GM19468 (cell line): ENCODE results near the gene ZBTB37.
"Not testable (repeated sequence)": the region's sequence is repeated elsewhere in the genome, so short reads cannot be mapped to it uniquely, and the experiment has no call there.

Experiments used
- ATAC-seq: cut with Tn5 transposase; IDR thresholded peaks from one replicate; pipeline ENCODE4 v1.9.1; 2021; ENCODE audit warnings: mild to moderate bottlenecking, moderate library complexity, moderate number of reproducible peaks; ENCODE audit not compliant: unreplicated experiment; ENCODE audit errors: extremely low read depth

Gene ZBTB37

DNA sequence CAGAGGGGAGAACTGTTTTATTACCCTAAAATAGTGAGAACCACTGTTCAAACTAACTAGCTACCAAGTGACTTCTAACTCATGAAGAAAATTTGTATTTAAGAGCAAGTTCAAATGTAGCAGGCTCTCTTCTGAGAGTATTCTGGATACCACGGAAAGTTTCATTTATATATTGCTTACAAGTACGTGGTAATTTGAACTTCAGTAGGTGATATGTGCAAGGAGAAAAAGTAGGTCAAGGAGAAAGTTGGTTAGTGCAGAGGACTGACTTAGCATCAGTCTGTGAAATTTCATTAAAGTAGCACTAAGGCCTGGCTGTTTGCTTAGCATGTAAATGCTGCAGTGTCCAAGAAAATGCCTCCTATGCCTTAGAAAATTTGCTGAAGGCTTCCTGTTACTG lies 32.2 kb downstream of the ZBTB37 start:
- ATAC-seq = no peak

DNA sequence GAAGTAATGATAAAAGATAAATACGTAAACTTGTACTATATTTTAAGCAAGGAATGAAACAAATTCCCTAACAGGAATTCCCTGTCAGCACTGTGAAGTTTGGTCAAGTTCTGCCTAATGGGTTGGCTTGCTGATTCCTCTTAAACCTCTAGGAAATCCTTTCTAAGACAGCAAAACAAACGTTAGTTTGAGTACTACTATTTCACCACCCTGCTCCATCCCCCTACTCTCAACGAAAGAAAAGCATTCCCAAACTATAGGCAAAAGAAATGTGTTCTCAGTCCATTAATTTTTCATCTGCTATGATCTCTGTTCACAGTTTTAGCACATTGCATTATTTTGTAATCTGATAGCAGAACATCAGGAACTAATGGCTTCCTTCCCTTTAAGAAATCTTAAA lies 32.8 kb downstream of the ZBTB37 start:
- ATAC-seq = no peak

DNA sequence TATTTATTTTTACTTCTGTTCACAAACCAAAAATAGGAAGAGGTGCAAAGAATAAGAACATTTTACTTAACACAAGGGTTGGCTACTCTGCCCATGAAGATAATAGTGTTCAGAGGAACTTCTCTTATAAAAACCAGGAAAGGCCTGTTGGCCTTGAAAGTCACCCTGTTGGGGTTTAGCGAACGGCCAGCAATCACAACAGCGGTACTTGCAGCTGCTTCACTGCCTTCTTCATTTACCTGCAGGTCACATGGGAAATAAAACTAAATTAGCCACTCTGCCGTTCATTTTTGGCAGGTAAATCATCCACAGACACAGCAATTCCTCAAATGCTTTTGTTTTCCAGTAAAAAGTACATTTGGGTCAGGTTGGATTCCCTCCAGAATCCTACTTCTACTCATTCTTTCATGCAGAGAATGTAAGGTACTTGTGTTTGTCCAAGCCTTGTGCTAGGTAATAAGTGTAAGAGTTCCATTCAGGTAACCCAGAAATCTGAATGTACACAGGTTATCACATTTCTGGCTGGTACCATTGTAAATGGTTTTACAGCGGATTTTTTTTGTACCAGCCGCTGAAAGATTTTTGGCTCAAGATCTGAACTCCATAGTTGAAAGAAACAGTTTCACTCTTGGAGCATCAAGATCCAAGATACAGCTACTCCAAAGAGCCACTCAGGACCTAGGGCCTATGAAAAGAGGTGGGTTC lies 35.8 kb downstream of the ZBTB37 start:
- ATAC-seq = no peak

DNA sequence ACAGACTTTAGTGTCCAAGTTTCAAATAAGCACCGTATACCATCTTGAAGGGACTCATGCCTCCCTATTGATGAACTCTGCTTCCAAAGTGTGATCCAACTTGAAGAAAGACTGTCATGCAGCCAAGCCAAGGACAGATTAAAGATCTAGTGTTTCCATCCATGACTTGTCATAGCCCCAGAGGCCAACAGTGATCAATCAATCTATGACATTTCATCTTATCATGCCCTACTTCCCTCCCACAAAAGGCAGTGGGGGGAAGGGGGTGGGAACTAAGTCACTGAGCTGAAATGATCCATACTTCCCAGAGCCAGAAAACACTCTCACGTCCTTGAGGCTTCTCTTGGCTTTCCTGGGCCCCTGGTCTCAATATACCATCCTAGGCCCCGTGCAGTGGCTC lies 44.9 kb downstream of the ZBTB37 start:
- no peak for ATAC-seq

GRCh38 chr1:173914366-173914871 lies 46.2 kb downstream of the ZBTB37 start:
- no peak for ATAC-seq

GRCh38 chr1:173915596-173915995 lies 47.4 kb downstream of the ZBTB37 start:
- no peak for ATAC-seq

DNA sequence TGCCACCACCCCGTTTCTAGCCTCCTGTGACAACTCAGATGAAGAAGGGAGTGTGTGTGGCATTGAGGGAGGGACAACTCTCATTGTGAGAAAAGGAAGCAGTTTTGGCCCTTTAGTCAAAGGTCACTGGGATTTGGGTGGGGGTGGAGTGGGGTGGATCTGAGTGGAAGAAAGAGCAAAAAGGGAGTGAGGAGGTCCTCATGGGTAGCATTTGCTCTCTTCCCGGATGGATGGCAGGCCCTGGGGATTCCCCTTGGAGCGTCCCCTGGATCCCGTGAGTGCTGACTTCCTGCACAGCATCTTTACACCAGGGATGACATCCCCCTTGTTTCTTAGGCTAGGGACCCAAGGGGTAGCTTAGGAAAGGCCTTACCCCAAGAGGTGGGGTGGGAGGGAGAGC lies 48.5 kb downstream of the ZBTB37 start:
- no peak for ATAC-seq

DNA sequence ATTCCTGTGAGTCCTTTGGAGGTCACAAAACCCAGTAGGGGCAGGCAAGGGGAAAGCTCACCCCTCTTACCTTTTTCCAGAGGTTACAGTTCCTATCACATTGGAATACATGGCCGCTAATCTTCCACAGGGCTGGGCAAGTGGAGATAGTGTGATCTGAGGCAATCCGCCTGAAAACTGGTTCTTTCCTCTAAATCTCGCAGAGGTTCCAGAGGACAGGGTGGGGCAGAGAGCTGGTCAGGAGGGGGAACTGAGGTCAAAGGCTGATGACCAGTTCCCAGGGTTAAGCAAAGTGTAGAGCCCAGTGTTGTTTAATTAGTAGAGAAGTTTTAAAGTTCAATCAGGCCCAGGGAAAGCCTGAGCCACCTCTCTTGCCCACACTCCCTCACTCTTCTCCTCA lies 49.0 kb downstream of the ZBTB37 start, which contains the start of gene SERPINC1:
TSS of gene SERPINC1 (minus strand) at position 179 of the 400 bp plus-strand sequence. CDS start at position 111, 68 bp downstream.
- ATAC-seq = no peak

DNA sequence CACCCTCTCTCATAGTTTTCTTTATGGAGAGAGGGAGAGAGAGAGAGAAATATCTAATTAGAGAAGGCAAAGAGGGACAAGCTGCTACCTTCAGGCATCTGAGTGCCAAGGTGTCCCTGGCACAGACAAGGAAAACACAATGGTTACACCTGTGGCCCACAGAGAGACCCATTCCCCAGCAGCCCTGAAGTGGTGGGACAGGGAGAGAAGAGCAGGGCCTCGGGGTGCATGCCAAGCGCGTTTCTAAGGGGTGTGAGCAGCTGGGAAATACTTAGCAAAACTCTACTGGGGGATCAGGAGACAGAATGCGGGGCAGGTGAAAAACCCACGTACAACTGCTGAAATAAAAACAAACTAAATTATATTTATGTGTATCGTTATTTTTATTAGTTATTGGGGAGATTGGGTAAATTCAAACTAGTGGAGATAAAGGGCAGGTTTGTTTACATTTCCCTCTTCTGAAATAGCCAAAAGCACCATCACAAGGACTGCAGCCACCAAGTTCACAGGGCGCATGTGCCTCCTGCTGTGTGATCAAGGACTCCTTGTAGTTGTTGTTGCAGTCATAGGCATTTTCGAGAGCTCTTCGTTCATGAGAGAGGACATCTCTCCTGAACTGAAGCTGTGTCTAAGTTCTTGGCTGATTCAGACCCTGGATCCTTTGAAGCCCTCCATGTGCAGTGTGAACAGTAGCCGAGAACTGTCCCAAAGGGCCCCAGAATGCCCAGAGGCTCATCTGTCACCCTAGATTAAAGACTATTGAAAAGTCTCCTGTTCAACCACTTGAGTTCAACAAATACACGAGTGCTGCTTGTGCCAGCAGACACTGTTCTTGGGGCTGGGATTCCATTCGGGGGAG lies 49.7 kb downstream of the ZBTB37 start:
- no peak for ATAC-seq

DNA sequence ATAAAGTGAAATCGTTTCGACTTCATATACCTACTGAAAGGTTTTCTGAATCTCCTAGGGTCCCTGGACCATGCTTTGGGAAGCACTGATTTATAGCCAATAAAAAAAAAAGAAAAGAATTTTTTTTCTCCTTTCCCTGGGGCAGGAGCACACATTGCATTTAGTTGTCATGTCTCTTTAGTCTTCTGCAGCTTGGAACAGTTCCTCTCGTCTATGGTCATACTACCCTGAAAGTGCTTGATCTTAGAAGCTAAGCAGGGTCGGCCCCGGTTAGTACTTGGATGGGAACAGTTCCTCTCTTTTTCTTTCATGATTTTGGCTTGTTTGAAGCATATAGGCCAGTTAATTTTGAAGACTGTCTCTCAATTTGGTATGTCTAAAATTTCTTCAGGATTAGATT lies 52.7 kb downstream of the ZBTB37 start:
- no peak for ATAC-seq

GRCh38 chr1:173925306-173926242 lies 57.4 kb downstream of the ZBTB37 start:
- ATAC-seq = no peak

DNA sequence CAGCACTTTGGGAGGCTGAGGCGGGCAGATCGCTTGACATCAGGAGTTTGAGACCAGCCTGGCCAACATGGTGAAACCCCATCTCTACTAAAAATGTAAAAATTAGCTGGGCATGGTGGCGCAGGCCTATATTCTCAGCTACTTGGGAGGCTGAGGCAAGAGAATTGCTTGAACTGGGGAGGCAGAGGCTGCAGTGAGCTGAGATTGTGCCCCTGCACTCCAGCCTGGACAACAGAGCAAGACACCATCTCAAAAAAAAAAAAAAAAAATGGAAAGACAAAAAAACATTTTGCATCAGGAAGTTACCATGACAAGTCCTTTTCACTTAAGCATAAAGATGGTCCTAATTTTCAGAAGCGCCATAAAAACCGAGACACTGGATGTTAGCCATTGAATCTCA lies 62.4 kb downstream of the ZBTB37 start:
- not testable (repeated sequence) for ATAC-seq

DNA sequence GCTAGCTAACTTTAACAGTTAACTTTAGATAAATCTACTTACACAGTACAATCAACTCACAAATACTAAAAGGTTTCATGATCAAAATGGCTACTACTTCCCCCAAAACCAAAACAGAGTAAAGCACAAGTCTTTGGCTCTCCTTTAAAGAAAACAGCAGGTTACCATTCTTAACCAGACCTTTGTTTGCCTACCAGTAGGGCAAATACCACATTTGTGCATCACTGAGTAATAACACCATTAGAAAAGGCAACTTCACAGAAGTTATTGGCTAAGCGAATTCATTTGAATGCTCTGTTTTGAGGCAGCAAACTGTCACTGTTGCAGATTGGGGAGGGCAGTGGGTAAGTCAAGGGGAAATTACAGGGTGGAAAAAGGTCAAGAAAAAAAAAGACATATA lies 66.3 kb downstream of the ZBTB37 start:
- no peak for ATAC-seq

DNA sequence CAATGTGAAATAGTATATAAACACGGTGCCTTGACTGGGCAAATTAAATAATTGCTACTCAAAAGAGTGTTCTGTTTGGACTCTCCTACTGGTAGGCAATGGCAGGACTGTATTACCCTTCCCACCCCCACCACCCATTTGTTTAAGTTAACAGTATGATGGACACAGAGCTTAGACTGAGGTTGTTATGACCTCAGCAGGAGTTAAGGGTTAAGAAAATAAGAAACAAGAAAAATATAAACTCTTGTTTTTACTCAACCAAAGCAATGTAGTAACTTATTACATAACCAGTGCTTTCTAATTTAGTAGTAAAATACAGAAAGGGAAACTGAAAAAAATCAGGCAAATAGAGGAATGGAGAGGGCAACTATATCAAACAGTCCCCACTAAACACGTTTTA lies 68.9 kb downstream of the ZBTB37 start:
- ATAC-seq = no peak

DNA sequence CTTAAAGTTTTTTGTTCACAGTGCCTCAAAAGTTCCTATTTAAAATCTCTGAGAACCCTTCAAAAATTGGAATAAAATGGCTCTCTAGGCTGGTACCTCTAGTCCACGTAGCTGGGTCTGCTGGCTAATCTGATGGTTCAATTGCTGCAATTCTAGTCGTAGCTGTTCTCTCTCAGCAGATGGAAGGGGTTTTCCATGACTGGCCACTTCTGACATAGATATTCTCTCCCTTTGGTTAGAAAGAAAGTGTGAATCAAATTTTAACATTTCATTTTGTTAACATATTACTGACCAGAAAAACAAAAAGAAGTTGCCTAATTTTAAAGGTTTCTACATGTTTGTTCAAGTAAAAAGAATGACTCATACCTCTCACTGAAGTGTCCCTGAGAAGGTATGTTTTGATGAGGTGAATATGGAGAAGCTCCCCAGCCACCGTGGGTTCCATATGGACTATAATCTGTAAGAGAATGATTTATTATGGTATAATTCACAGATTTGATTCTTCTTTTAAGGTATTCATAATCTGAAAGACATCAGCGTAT lies 78.3 kb downstream of the ZBTB37 start:
- ATAC-seq = no peak

DNA sequence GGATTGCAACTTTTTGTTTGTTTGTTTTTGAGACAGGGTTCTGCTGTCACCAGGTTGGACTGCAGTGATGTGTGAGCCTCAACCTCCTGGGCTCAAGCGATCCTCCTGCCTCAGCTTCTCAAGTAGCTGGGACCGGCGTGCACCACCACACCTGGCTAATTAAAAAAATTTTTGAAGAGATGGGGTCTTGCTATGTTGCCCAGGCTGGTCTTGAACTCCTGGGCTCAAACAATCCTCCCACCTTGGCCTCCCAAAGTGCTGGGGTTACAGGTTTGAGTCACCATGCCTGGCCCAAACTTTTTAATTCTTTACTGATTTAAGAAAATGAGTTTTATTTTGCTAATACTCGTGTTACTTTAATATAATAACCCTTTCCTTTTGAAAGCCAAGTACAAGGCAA lies 80.4 kb downstream of the ZBTB37 start:
- ATAC-seq = no peak
